WERI-Rb-1 (cell line): Measurements from ENCODE around the gene MAN1C1.
"Not testable (repeated sequence)": the region's sequence is repeated elsewhere in the genome, so short reads cannot be mapped to it uniquely, and the experiment has no call there.

Experiments
- DNase-seq: peaks from one replicate; pipeline ENCODE4 v3.0.0-alpha.2; 2020
- H3K27ac ChIP-seq: fragments of 250-450 bp; sonication (Bioruptor Pico); 2 replicates; pipeline ENCODE4 v1.5.1; 2020; ENCODE audit warnings: mild to moderate bottlenecking, moderate library complexity
- H3K27me3 ChIP-seq: fragments of 250-450 bp; sonication (Bioruptor Pico); 2 replicates; pipeline ENCODE4 v1.5.1; 2021; ENCODE audit warnings: mild to moderate bottlenecking, low read depth, moderate library complexity; ENCODE audit not compliant: insufficient read depth, severe bottlenecking
- H3K36me3 ChIP-seq: fragments of 250-450 bp; sonication (Bioruptor Pico); 2 replicates; pipeline ENCODE4 v1.5.1; 2020; ENCODE audit warnings: mild to moderate bottlenecking, moderate library complexity
- H3K4me3 ChIP-seq: 2 replicates; pipeline ENCODE4 v1.5.1; 2011; ENCODE audit warnings: low read depth, mild to moderate bottlenecking, control low read depth, low read length
- H3K9me3 ChIP-seq: fragments of 250-450 bp; sonication (Bioruptor Pico); 2 replicates; pipeline ENCODE4 v1.5.1; 2021; ENCODE audit warnings: mild to moderate bottlenecking, moderate library complexity; ENCODE audit not compliant: severe bottlenecking
- TF ChIP-seq, protein P1 (sequence below): IDR thresholded peaks from 2 replicates; pipeline ENCODE4 v1.5.1; 2011; ENCODE audit warnings: low read depth, mild to moderate bottlenecking, control low read depth, inconsistent platforms, low read length

MAN1C1 gene

DNA sequence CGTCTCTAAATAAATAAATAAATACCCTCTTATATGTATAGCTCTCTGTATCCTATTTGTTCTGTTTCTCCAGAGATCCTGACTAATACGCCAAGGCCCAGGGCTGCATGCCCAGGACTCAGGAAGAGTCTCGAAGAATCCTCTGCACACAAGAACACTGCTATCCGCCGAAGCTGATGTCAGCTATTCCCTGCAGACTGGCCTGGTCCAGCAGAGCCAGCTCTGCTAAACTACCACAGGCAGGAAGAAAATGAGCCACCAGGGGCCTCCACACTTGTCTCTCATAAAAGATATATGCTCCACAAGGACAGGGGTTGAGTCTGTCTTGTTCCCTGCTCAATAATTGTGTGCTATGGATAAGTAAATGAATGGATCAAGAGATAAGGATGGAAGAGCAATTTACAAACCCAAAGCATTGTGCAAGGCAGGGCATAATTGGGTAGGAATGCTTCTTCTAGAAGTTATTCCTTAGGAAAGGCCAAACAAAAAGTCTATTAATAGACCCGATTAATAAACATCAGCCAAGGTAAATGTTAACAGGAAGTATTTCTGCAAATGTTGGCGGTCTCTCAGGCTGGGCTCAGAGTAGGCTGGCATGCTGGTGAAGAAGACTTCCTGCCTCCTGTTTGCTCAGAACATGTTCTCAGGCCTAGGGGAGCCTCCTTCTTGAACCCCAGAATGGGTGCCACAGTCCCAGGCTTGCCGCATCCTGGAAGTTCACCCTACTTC is 26.3 kb upstream of the MAN1C1 start:
- DNase-seq, result no peak
- TF ChIP-seq, protein P1, sequence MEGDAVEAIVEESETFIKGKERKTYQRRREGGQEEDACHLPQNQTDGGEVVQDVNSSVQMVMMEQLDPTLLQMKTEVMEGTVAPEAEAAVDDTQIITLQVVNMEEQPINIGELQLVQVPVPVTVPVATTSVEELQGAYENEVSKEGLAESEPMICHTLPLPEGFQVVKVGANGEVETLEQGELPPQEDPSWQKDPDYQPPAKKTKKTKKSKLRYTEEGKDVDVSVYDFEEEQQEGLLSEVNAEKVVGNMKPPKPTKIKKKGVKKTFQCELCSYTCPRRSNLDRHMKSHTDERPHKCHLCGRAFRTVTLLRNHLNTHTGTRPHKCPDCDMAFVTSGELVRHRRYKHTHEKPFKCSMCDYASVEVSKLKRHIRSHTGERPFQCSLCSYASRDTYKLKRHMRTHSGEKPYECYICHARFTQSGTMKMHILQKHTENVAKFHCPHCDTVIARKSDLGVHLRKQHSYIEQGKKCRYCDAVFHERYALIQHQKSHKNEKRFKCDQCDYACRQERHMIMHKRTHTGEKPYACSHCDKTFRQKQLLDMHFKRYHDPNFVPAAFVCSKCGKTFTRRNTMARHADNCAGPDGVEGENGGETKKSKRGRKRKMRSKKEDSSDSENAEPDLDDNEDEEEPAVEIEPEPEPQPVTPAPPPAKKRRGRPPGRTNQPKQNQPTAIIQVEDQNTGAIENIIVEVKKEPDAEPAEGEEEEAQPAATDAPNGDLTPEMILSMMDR, result peak; percentile 16; the same call in 1 of the 2 replicates
- no peak overlapping the region for H3K27ac ChIP-seq
- H3K9me3 ChIP-seq, result no peaks in the 10 kb centered on the region
- H3K36me3 ChIP-seq, result no peaks in the 10 kb centered on the region
- no peak overlapping the region for H3K4me3 ChIP-seq
- no peaks in the 10 kb centered on the region for H3K27me3 ChIP-seq

DNA sequence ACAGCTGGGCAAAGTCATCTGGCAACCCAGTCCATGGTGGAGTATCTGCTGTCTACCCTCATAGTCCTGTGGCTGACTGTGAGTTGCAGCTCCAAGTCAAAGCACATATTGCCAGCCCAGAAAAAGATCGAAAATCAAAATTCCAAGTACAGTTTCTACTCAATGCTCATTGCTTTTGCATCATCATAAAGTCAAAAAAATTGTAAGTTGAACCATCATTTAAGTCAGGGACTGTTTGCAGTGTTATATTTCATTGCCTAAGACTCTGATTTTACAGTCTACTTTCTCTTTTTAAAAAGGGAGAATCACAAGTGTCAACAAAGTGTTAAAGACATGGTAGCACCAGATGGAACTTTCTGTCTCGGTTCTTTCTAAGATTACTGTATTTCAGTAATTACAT is 22.7 kb upstream of the MAN1C1 start:
- TF ChIP-seq, protein P1, result no peak
- Histone ChIP-seq H3K36me3 (no peaks in the 10 kb centered on the region), H3K27me3 (no peaks in the 10 kb centered on the region), H3K4me3 (no peak overlapping the region), H3K27ac (no peak overlapping the region), H3K9me3 (no peaks in the 10 kb centered on the region)
- no peak for DNase-seq

DNA sequence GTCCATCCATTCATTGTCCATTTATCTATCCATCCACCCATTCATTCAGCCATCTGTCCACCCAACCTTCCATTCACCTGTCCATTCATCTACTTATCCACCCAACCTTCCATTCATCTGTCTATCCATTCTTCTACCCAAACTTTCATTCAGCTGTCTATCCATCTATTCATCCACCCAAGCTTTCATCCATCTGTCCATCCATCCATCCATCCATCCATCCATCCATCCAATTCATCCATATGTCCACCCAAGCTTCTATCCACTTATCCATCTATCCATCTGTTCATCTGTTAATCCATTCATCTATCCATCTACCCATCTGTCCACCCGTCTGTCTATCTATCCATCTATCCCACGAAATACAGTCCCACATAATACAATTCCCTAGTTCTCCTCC is 21.6 kb upstream of the MAN1C1 start:
- no peaks in the 10 kb centered on the region for H3K27me3 ChIP-seq

DNA sequence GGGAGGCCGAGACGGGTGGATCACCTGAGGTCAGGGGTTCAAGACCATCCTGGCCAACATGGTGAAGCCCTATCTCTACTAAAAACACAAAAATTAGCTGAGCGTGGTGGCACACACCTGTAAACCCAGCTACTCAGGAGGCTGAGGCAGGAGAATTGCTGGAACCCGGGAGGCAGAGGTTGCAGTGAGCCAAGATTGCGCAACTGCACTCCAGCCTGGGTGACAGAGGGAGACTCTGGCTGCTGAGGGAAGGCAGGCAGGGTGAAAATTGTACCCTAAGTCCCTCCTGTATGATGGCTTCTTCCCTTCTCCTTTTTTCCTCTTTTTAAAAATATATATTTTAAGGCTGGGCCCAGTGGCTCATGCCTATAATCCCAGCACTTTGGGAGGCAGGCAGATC is 19.9 kb upstream of the MAN1C1 start:
- DNase-seq, H3K9me3 ChIP-seq, H3K27ac ChIP-seq, H3K27me3 ChIP-seq, H3K36me3 ChIP-seq, H3K4me3 ChIP-seq: not testable (repeated sequence)

More for the DNA sequence above, 21.6 kb upstream of the MAN1C1 start:
- no peaks in the 10 kb centered on the region for H3K36me3 ChIP-seq
- no peak for DNase-seq
- H3K4me3 ChIP-seq, result no peak overlapping the region
- no peak overlapping the region for H3K27ac ChIP-seq
- H3K9me3 ChIP-seq, result no peaks in the 10 kb centered on the region
- TF ChIP-seq, protein P1, result no peak

DNA sequence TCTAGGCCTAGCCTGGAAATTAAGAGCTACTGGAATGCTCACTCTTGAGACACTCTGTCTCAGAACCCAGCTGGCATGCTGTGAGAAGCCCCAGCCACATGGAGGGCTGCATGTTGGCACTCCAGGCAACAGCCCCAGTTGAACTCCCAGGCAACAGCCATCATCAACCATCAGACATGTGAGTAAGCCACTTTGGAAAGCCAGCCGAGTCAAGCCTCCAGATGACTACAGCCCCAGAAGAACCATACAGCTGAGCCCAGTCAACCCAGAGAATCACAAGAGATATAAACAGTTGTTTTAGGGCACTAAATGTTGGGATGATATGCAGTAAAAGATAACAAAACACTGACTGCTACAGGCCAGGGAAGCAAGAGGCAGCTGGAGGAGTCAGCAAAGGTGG is 17.7 kb upstream of the MAN1C1 start:
- no peak for DNase-seq
- Histone ChIP-seq H3K27ac (no peak overlapping the region), H3K4me3 (no peak overlapping the region), H3K27me3 (no peaks in the 10 kb centered on the region), H3K9me3 (no peaks in the 10 kb centered on the region), H3K36me3 (no peaks in the 10 kb centered on the region)
- TF ChIP-seq, protein P1, result no peak

DNA sequence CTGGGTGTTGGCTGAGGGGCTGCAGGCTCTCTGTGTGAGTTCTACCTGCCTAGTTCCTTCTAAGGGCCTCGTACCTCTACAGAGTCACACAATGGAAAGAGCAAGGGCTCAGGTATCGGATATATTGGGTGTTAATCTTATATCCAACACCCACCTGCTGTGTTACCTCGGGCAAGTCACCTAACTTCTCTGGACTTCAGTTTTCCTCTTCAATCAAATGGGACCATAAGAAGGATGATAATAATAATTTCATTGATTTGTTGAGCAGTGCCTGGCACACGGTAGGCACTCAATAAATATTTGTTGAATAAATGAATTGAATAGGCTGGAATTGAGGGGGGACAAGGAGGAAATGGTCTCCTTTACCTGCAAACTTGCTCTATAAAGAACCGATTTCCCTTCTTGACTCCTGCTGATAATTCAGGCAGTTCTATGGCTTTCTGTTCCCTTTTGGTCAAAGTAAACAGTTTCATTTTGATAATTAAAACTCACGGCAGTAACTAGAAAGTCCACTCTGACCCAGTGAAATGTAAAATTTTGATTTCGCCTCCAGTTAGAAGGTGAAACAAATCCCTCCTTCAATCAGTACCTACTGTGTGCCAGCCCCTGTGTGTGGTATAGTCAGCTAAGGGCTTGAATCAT is 16.5 kb upstream of the MAN1C1 start:
- Histone ChIP-seq H3K4me3 (no peak overlapping the region), H3K27me3 (no peaks in the 10 kb centered on the region), H3K9me3 (no peaks in the 10 kb centered on the region), H3K27ac (no peak overlapping the region), H3K36me3 (no peaks in the 10 kb centered on the region)
- no peak for DNase-seq
- TF ChIP-seq, protein P1, result no peak

DNA sequence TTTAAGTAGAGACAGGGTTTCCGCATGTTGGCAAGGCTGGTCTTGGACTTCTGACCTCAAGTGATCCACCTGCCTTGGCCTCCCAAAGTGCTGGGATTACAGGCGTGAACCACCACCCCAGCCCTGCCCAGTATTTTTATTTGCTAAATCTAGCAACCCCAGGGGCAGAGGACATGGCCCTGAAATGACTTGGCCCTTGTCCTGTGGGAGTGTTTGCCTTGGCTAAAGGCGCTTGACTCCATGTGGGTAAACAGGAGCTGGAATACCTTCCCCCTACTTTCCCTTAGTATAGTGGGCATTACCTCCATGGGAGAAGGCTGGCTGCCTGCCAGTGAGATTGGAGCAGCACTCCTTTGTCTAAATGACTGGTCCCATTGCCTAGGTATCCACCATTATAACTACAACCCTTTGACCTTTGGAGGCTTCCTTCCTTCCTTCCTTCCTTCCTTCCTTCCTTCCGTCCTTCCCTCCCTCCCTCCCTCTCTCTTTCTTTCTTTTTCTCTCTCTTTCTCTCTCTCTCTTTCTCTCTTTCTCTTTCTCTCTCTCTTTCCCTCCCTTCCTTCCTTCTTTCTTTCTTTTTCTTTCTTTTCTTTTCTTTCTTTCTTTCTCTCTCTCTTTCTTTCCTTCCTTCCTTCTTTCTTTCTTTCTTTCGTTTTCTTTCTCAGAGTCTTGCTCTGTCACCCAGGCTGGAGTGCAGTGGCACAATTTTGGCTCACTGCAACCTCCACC is 15.5 kb upstream of the MAN1C1 start:
- not testable (repeated sequence) for DNase-seq, H3K27ac ChIP-seq, H3K9me3 ChIP-seq, H3K27me3 ChIP-seq, H3K4me3 ChIP-seq, H3K36me3 ChIP-seq

DNA sequence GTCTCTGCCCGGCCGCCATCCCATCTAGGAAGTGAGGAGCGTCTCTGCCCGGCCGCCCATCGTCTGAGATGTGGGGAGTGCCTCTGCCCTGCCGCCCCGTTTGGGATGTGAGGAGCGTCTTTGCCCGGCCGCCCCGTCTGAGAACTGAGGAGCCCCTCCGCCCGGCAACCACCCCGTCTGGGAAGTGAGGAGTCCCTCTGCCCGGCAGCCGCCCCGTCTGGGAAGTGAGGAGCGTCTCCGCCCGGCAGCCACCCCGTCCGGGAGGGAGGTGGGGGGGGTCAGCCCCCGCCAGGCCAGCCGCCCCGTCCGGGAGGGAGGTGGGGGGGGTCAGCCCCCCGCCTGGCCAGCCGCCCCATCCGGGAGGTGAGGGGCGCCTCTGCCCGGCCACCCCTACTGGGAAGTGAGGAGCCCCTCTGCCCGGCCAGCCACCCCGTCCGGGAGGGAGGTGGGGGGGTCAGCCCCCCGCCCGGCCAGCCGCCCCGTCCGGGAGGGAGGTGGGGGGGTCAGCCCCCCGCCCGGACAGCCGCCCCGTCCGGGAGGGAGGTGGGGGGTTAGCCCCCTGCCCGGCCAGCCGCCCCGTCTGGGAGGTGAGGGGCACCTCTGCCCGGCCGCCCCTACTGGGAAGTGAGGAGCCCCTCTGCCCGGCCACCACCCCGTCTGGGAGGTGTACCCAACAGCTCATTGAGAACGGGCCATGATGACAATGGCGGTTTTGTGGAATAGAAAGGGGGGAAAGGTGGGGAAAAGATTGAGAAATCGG is 12.6 kb upstream of the MAN1C1 start:
- not testable (repeated sequence) for H3K4me3 ChIP-seq, DNase-seq, H3K9me3 ChIP-seq, H3K36me3 ChIP-seq, H3K27ac ChIP-seq, H3K27me3 ChIP-seq
